ENCODE results near the gene TRIM50.
"Not testable (repeated sequence)": the region's sequence is repeated elsewhere in the genome, so short reads cannot be mapped to it uniquely, and the experiment has no call there.

Gene TRIM50

DNA sequence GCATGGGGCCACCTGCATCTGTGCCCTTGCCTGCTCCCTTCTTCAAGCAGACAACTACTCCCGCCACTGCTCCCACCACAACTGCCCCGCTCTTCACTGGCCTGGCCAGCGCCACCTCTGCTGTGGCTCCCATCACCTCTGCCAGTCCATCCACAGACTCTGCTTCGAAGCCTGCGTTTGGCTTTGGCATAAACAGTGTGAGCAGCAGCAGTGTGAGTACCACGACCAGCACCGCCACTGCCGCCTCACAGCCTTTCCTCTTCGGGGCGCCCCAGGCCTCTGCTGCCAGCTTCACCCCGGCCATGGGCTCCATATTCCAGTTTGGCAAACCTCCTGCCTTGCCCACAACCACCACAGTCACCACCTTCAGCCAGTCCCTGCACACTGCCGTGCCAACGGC, 30.6 kb downstream of the TRIM50 start:
- not testable (repeated sequence) for H3K4me1 ChIP-seq (ENCODE audit: insufficient read depth, low read length, severe bottlenecking); H3K9me3 ChIP-seq (ENCODE audit: low read length); H3K79me2 ChIP-seq (ENCODE audit: insufficient read depth, low read length); H3K4me2 ChIP-seq (ENCODE audit: low read length); H3K36me3 ChIP-seq (ENCODE audit: insufficient read depth, low read length); H3K27ac ChIP-seq (ENCODE audit: low read depth, low read length, poor library complexity, severe bottlenecking); H3K27me3 ChIP-seq (ENCODE audit: insufficient read depth, low read length); H2AFZ ChIP-seq (ENCODE audit: low read length); H3F3A ChIP-seq (ENCODE audit: insufficient read depth, low read length); H3K9me2 ChIP-seq (ENCODE audit: low read depth, low read length); H3K9ac ChIP-seq (ENCODE audit: low read length); H3K4me3 ChIP-seq (ENCODE audit: low read depth, low read length, poor library complexity, severe bottlenecking); H4K20me1 ChIP-seq (ENCODE audit: insufficient read depth, low read length)

DNA sequence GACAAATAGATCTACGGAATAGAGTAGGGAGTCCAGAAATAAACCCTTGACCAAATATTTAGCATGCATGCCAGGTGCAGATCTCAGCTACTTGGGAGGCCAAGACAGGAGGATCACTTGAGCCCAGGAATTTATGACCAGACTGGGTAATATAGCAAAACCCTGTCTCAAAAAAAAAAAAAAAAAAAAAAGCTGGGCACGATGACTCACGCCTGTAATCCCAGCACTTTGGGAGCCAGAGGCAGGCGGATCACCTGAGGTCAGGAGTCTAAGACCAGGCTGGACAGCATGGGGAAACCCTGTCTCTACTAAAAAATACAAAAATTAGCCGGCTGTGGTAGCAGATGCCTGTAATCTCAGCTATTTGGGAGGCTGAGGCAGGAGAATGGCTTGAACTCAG, 50.7 kb downstream of the TRIM50 start:
- not testable (repeated sequence) for H3K9ac ChIP-seq (ENCODE audit: low read length); H3K36me3 ChIP-seq (ENCODE audit: insufficient read depth, low read length); H3K27ac ChIP-seq (ENCODE audit: low read depth, low read length, poor library complexity, severe bottlenecking); H3K9me3 ChIP-seq (ENCODE audit: low read length); H3F3A ChIP-seq (ENCODE audit: insufficient read depth, low read length); H3K4me3 ChIP-seq (ENCODE audit: low read depth, low read length, poor library complexity, severe bottlenecking); H3K4me1 ChIP-seq (ENCODE audit: insufficient read depth, low read length, severe bottlenecking); H3K4me2 ChIP-seq (ENCODE audit: low read length); H3K9me2 ChIP-seq (ENCODE audit: low read depth, low read length); H4K20me1 ChIP-seq (ENCODE audit: insufficient read depth, low read length); H3K79me2 ChIP-seq (ENCODE audit: insufficient read depth, low read length); H3K27me3 ChIP-seq (ENCODE audit: insufficient read depth, low read length); H2AFZ ChIP-seq (ENCODE audit: low read length)

GRCh38 chr7:73267813-73268212, 60.1 kb downstream of the TRIM50 start:
- not testable (repeated sequence) for H3K9me2 ChIP-seq (ENCODE audit: low read depth, low read length); H3K79me2 ChIP-seq (ENCODE audit: insufficient read depth, low read length); H3F3A ChIP-seq (ENCODE audit: insufficient read depth, low read length); H3K4me2 ChIP-seq (ENCODE audit: low read length); H3K27me3 ChIP-seq (ENCODE audit: insufficient read depth, low read length); H3K4me3 ChIP-seq (ENCODE audit: low read depth, low read length, poor library complexity, severe bottlenecking); H3K9me3 ChIP-seq (ENCODE audit: low read length); H4K20me1 ChIP-seq (ENCODE audit: insufficient read depth, low read length); H2AFZ ChIP-seq (ENCODE audit: low read length); H3K9ac ChIP-seq (ENCODE audit: low read length); H3K36me3 ChIP-seq (ENCODE audit: insufficient read depth, low read length)
- Histone ChIP-seq H3K27ac (ENCODE audit: low read depth, low read length, poor library complexity, severe bottlenecking) (peak overlapping the region; percentile 84), H3K4me1 (ENCODE audit: insufficient read depth, low read length, severe bottlenecking) (peaks cover 19% of the 10 kb centered on the region)

- not testable (repeated sequence) for H3K4me2 ChIP-seq (ENCODE audit: low read length); H3K36me3 ChIP-seq (ENCODE audit: insufficient read depth, low read length); H3K27ac ChIP-seq (ENCODE audit: low read depth, low read length, poor library complexity, severe bottlenecking); H3K9ac ChIP-seq (ENCODE audit: low read length); H3F3A ChIP-seq (ENCODE audit: insufficient read depth, low read length); H3K4me3 ChIP-seq (ENCODE audit: low read depth, low read length, poor library complexity, severe bottlenecking); H2AFZ ChIP-seq (ENCODE audit: low read length); H4K20me1 ChIP-seq (ENCODE audit: insufficient read depth, low read length); H3K9me2 ChIP-seq (ENCODE audit: low read depth, low read length); H3K9me3 ChIP-seq (ENCODE audit: low read length); H3K79me2 ChIP-seq (ENCODE audit: insufficient read depth, low read length); H3K27me3 ChIP-seq (ENCODE audit: insufficient read depth, low read length)
- peaks cover 25% of the 10 kb centered on the region for H3K4me1 ChIP-seq (ENCODE audit: insufficient read depth, low read length, severe bottlenecking)
Measured at GRCh38 chr7:73266719-73267368, 61.0 kb downstream of the TRIM50 start.
